ENCODE results near the gene FITM1.

- TF ChIP-seq CTCF (IDR thresholded peaks at IDR 0.05; ENCODE audit: extremely low read depth in 1 of 2, insufficient read depth in 1 of 2, low read depth in 1 of 2, low read length in 2 of 2) (no peak), MAX (IDR thresholded peaks at IDR 0.05; ENCODE audit: insufficient read depth, insufficient read length) (peak; percentile 95), POLR2A (IDR thresholded peaks at IDR 0.05; ENCODE audit: low read depth, low read length) (peak; percentile 39), EZH2 (IDR thresholded peaks at IDR 0.05; ENCODE audit: borderline replicate concordance, low read depth, low read length, severe bottlenecking) (no peak), JUN (IDR thresholded peaks at IDR 0.05; ENCODE audit: borderline replicate concordance, insufficient read depth, insufficient read length, low read depth) (no peak), POLR2AphosphoS5 (IDR thresholded peaks at IDR 0.05; ENCODE audit: insufficient read depth, low read depth, low read length) (no peak), GATA2 (IDR thresholded peaks at IDR 0.05; ENCODE audit: insufficient read depth, insufficient read length, low read depth, low read length) (no peak)
Observed at GRCh38 chr14:24114532-24115421, 15.7 kb upstream of the FITM1 start, which contains the start of the genes DCAF11 and NRL.
